ENCODE results near the gene NUP58. TPM values are rescaled to one million over a fixed set of nuclear protein-coding genes. Genes with fewer than 3 reads are reported as not detected.

NUP58 gene
- total and polyA plus RNA-seq, 5 experiments from 2014 or later: 12.6 to 39.8 (median 14.1) TPM

GRCh38 chr13:25391932-25392331 is 90.5 kb downstream of the NUP58 start:
- DNase-seq (no peak), ATAC-seq (no peak)
- H3K36me3 Mint-ChIP-seq: peaks cover 0 to 2% (median 0%) of the 10 kb centered on the region in 3 donors
- no peaks in the 10 kb centered on the region for H3K4me1 Mint-ChIP-seq
- H3K4me3 Mint-ChIP-seq: no peak overlapping the region
- H3K27ac Mint-ChIP-seq: no peak overlapping the region
- H3K9me3 Mint-ChIP-seq: peaks cover 0 to 12% (median 2%) of the 10 kb centered on the region in 9 donors
- H3K27me3 Mint-ChIP-seq: peaks cover 18 to 43% (median 26%) of the 10 kb centered on the region in 5 donors
- POLR2A ChIA-PET: no interaction called here

Other genes with a start within 250 kb of the NUP58 start
- gene PABPC3, start 205.5 kb upstream of the NUP58 start, total RNA-seq: 1 to 10 TPM; 1.0 to 1.1 TPM
- gene PABPC3, start 205.5 kb upstream of the NUP58 start, polyA plus RNA-seq: under 1 TPM; 0.07 to 0.16 (median 0.12) TPM
- gene AMER2, start 129.3 kb upstream of the NUP58 start, total RNA-seq: not detected
- under 1 TPM in 1 of 3 donors, not detected in 2; 0.14 TPM for gene AMER2, start 129.3 kb upstream of the NUP58 start, polyA plus RNA-seq
- gene MTMR6, start 14.1 kb upstream of the NUP58 start, total RNA-seq: 10 to 100 TPM; 17.5 to 19.7 TPM
- 10 to 100 TPM; 15.0 to 15.3 (median 15.0) TPM for gene MTMR6, start 14.1 kb upstream of the NUP58 start, polyA plus RNA-seq
- 1 to 10 TPM; 3.5 to 3.8 TPM for gene ATP8A2, start 70.3 kb downstream of the NUP58 start, total RNA-seq
- gene ATP8A2, start 70.3 kb downstream of the NUP58 start, polyA plus RNA-seq: 1 to 10 TPM in 2 of 3 donors, under 1 TPM in 1; 0.69 to 2.9 (median 1.5) TPM